Measurements from ENCODE around the gene KCNJ10.

Gene KCNJ10

DNA sequence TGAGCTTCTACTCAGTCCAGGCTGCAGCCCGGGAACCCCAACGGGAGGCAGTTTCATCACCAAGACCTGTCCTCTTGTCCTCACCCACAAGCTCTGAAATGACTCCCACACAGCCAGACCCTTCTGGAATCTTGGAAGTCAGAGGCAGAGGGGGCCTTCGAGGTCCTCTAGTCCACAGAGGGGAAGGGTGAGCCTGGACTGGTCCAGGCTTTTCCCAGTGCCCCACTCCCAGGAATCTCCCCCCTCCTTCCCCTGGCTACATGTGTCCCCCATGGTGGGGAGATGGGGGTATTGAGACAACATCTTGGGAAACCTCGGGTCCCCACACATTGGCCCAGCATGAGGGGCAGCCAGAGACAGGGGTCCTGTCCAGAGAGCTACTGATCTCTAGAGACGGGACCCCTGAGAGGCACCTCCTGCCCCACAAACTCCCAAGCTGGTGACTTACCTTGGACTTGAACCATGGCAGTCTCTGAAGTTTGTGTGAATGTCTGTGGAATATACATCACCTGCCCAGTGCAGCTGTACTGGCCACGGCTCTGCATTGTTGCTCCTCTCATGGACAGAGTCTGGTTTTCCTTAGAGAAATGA is 96.5 kb downstream of the KCNJ10 start:
- H3K4me3 ChIP-seq (ENCODE audit: low read length), result no peak overlapping the region
- no peaks in the 10 kb centered on the region for H3K4me1 ChIP-seq (ENCODE audit: insufficient read depth, low read length)
- H3K27me3 ChIP-seq (ENCODE audit: insufficient read depth, low read length), result 0 out of 2 replicates have a peak, but pooled peaks cover 3% of the 10 kb centered on the region
- H3K27ac ChIP-seq (ENCODE audit: low read depth, low read length), result no peak overlapping the region
- 85% methylated on average over 6 of the region's 6 CpGs for WGBS
- no peaks in the 10 kb centered on the region for H3K9me3 ChIP-seq (ENCODE audit: insufficient read depth, low read depth, low read length)
- no peak overlapping the region for H3K9ac ChIP-seq (ENCODE audit: low read depth, low read length)
- H3K36me3 ChIP-seq (ENCODE audit: insufficient read depth, low read length), result no peaks in the 10 kb centered on the region

DNA sequence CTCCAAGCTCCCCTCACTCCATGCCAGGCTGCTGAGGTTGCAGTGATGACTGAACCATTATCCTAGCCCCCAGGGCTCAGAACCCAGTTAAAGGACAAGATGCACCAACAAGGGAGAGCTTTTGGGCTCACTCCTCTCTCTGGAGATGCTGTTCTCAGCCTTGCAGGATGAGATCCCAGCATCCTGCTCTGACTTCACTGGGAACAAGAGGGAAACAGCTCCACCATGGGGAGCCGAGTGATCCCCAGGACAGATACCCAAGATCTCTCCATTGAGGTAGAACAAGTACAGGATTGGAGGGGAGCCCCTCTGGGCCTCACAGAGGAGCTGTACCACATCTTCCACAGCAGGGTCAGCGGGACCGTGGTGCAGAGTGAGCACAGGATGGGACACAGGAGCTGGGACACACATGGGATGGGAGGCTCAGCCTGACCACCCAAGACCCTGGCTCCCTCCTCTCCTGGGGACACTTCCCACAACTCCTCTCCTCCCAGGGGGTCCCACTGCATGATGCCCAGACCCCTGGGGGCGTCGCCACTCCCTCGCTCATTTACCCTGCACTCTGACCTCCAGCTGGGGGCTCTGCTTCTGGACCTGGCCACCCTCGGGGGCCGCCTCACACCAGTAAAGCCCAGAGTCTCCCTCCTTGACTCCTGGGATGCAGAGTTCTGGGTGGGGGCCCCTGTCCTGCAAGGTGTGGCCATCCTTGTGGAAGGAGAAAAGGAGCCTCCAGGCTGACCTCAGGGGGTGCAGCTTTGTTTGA is 97.3 kb downstream of the KCNJ10 start:
- no peak overlapping the region for H3K4me3 ChIP-seq (ENCODE audit: low read length)
- no peaks in the 10 kb centered on the region for H3K9me3 ChIP-seq (ENCODE audit: insufficient read depth, low read depth, low read length)
- no peak overlapping the region for H3K27ac ChIP-seq (ENCODE audit: low read depth, low read length)
- 89% methylated on average over 8 of the region's 8 CpGs for WGBS
- 0 out of 2 replicates have a peak, but pooled peaks cover 3% of the 10 kb centered on the region for H3K27me3 ChIP-seq (ENCODE audit: insufficient read depth, low read length)
- no peaks in the 10 kb centered on the region for H3K4me1 ChIP-seq (ENCODE audit: insufficient read depth, low read length)
- H3K36me3 ChIP-seq (ENCODE audit: insufficient read depth, low read length), result no peaks in the 10 kb centered on the region
- no peak overlapping the region for H3K9ac ChIP-seq (ENCODE audit: low read depth, low read length)

DNA sequence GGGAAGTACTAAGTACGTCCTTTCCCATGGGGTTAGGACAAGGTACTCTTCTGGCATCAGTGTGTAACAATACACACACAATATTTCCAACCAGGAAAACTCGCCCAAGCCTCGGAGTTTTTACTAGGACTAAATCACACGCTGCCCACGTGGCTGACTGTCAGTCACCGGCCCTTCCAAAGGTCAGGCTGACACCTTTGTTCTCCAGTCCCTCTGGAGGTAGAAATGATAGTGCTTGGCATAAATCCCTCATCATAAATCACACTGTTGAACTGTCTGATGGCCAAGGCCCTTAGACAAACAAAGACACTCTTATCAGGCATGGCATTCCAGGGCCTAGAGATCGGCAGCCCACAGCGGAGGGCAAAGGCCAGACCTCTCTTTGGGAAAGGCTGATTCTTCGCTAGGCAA is 99.0 kb downstream of the KCNJ10 start:
- Histone ChIP-seq H3K27me3 (ENCODE audit: insufficient read depth, low read length) (0 out of 2 replicates have a peak, but pooled peaks cover 3% of the 10 kb centered on the region), H3K27ac (ENCODE audit: low read depth, low read length) (no peak overlapping the region), H3K4me1 (ENCODE audit: insufficient read depth, low read length) (no peaks in the 10 kb centered on the region), H3K9ac (ENCODE audit: low read depth, low read length) (no peak overlapping the region), H3K4me3 (ENCODE audit: low read length) (no peak overlapping the region), H3K36me3 (ENCODE audit: insufficient read depth, low read length) (no peaks in the 10 kb centered on the region), H3K9me3 (ENCODE audit: insufficient read depth, low read depth, low read length) (no peaks in the 10 kb centered on the region)
- 83% methylated on average over 9 of the region's 9 CpGs for WGBS

DNA sequence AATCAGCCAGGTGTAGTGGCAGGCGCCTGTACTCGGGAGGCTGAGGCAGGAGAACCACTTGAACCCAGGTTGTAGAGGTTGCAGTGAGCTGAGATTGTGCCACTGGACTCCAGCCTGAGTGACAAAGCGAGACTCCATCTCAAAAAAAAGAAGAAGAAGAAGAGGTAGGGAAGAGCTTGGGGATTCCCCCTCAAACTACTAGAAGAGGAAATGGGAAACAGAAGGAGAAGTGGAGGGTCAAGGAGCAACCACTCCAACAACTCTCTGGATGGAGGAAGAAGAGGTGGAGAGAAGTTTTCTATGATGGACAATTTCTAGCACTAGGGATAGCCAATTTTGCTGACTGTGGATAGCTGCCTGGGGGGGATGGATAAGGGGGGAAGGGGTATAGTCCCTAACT is 101.1 kb downstream of the KCNJ10 start:
- Histone ChIP-seq H3K9ac (ENCODE audit: low read depth, low read length) (no peak overlapping the region), H3K4me3 (ENCODE audit: low read length) (no peak overlapping the region)
- WGBS, result 95% methylated on average over 3 of the region's 3 CpGs

DNA sequence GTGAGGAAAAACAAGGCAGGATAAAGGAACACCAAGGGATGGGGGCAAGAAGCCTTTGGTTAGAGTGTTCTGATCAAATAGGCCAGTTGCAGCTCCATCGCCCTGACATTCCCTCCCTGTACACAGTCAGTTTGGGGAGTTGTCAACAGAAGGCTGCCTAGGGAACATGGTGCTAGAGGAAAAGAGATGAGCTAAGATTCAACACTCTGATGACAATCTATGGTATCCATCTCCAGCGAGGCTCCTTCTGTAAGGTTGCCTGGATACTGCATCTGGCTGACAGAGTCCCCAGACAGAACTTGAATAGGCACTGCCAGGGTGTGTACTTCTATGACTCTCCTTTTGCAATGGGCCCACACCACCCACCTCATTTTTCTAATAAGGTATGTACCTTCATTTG is 104.7 kb downstream of the KCNJ10 start:
- no peaks in the 10 kb centered on the region for H3K27me3 ChIP-seq (ENCODE audit: insufficient read depth, low read length)
- no peaks in the 10 kb centered on the region for H3K9me3 ChIP-seq (ENCODE audit: insufficient read depth, low read depth, low read length)
- no peak overlapping the region for H3K9ac ChIP-seq (ENCODE audit: low read depth, low read length)
- H3K4me1 ChIP-seq (ENCODE audit: insufficient read depth, low read length), result no peaks in the 10 kb centered on the region
- no peak overlapping the region for H3K4me3 ChIP-seq (ENCODE audit: low read length)
- no peaks in the 10 kb centered on the region for H3K36me3 ChIP-seq (ENCODE audit: insufficient read depth, low read length)
- 95% methylated on average over 2 of the region's 2 CpGs for WGBS
- H3K27ac ChIP-seq (ENCODE audit: low read depth, low read length), result no peak overlapping the region

More for the DNA sequence above, 101.1 kb downstream of the KCNJ10 start:
- Histone ChIP-seq H3K27ac (ENCODE audit: low read depth, low read length) (no peak overlapping the region), H3K4me1 (ENCODE audit: insufficient read depth, low read length) (no peaks in the 10 kb centered on the region), H3K27me3 (ENCODE audit: insufficient read depth, low read length) (no peaks in the 10 kb centered on the region), H3K9me3 (ENCODE audit: insufficient read depth, low read depth, low read length) (no peaks in the 10 kb centered on the region), H3K36me3 (ENCODE audit: insufficient read depth, low read length) (no peaks in the 10 kb centered on the region)

DNA sequence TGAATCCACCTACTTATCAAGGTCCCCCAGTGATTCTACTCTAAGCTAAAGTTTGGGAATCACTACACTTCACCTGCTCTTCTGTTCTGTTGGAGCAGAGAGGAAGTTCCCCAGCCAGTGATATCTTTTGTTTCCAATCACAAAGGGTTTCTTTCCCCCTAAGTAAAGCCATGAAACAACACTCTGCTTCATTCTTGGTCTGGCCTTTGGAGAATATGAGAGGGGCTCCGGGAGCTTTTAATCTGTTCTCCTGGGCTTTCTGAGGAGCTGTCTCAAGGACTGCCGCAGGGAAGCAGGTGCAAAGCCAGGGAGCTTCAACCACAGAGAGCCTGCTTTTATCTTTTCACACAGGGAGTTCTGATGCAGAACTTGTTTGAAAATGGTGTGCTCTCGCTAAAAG is 105.8 kb downstream of the KCNJ10 start:
- WGBS, result 64% methylated on average over 3 of the region's 3 CpGs
- Histone ChIP-seq H3K4me3 (ENCODE audit: low read length) (no peak overlapping the region), H3K9me3 (ENCODE audit: insufficient read depth, low read depth, low read length) (no peaks in the 10 kb centered on the region), H3K9ac (ENCODE audit: low read depth, low read length) (no peak overlapping the region), H3K27ac (ENCODE audit: low read depth, low read length) (no peak overlapping the region), H3K27me3 (ENCODE audit: insufficient read depth, low read length) (no peaks in the 10 kb centered on the region), H3K36me3 (ENCODE audit: insufficient read depth, low read length) (no peaks in the 10 kb centered on the region), H3K4me1 (ENCODE audit: insufficient read depth, low read length) (no peaks in the 10 kb centered on the region)

DNA sequence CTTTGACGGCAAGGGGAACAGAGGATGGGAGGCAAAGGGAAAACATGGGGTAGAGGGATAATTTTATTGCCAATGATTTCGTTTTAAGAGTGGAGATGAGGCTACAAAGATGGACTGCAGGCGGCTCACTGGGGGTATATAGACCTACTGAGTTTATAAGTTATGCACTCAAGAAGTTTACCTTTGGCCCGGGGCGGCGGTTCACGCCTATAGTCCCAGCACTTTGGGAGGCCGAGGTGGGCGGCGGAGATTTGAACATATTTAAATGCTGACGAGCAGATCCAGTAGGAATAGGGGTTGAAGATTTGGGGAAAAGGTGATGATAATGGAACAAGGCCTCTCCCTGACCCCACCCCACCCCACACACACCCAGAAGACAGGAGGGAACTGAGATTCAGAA is 107.8 kb downstream of the KCNJ10 start:
- Histone ChIP-seq H3K27me3 (ENCODE audit: insufficient read depth, low read length) (no peaks in the 10 kb centered on the region), H3K36me3 (ENCODE audit: insufficient read depth, low read length) (no peaks in the 10 kb centered on the region), H3K27ac (ENCODE audit: low read depth, low read length) (no peak overlapping the region), H3K4me3 (ENCODE audit: low read length) (no peak overlapping the region), H3K9me3 (ENCODE audit: insufficient read depth, low read depth, low read length) (no peaks in the 10 kb centered on the region), H3K9ac (ENCODE audit: low read depth, low read length) (no peak overlapping the region), H3K4me1 (ENCODE audit: insufficient read depth, low read length) (no peaks in the 10 kb centered on the region)
- WGBS, result 94% methylated on average over 10 of the region's 11 CpGs

DNA sequence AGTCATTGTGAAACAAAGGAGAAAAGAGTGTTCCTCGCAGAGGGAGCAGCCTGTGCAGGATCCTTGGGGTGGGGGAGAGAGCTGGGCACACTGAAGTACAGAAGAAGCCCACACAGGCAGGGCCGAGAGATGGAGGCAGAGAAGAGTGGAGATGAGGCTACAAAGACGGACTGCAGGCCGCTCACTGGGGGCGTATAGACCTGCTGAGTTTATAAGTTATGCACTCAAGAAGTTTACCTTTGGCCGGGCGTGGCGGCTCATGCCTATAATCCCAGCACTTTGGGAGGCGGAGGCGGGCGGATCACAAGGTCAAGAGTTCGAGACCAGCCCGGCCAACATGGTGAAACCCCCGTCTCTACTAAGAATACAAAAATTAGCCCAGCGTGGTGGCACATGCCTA is 108.3 kb downstream of the KCNJ10 start:
- 92% methylated on average over 15 of the region's 15 CpGs for WGBS
- Histone ChIP-seq H3K36me3 (ENCODE audit: insufficient read depth, low read length) (no peaks in the 10 kb centered on the region), H3K4me1 (ENCODE audit: insufficient read depth, low read length) (no peaks in the 10 kb centered on the region), H3K4me3 (ENCODE audit: low read length) (no peak overlapping the region), H3K27me3 (ENCODE audit: insufficient read depth, low read length) (no peaks in the 10 kb centered on the region), H3K9me3 (ENCODE audit: insufficient read depth, low read depth, low read length) (no peaks in the 10 kb centered on the region), H3K27ac (ENCODE audit: low read depth, low read length) (no peak overlapping the region), H3K9ac (ENCODE audit: low read depth, low read length) (no peak overlapping the region)

DNA sequence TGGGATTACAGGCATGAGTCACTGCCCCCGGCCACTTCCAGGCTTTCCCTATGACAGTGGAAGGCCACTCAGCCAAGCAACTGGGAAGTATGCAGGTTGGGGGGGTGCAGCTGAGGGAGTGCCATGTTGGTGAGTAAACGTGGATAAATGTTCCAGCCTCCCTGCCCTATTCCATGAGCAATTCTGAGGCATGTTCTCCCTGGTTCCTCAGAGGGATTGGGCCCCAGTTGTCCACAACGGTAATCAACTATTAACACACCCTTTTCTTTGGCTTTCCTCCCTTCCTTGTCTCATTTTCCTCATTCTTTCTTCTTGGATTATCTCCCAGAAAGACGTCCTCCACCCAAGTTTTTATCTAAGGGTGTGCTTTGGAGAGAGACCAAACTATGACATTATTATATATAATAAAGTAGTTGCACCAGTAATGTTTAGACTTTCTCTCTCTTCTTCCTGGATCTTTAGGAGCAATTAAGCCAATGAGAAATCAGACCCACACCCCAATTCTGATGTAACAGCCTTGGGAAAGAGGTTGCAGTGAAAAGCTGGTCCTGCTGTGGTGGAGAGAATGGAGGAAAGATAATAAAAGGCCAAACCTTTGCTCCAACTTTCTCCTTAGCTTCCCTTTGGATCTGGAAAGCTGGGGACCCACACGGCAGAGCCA is 109.1 kb downstream of the KCNJ10 start:
- H3K9me3 ChIP-seq (ENCODE audit: insufficient read depth, low read depth, low read length), result no peaks in the 10 kb centered on the region
- no peak overlapping the region for H3K4me3 ChIP-seq (ENCODE audit: low read length)
- no peak overlapping the region for H3K9ac ChIP-seq (ENCODE audit: low read depth, low read length)
- H3K27ac ChIP-seq (ENCODE audit: low read depth, low read length), result no peak overlapping the region
- no peaks in the 10 kb centered on the region for H3K27me3 ChIP-seq (ENCODE audit: insufficient read depth, low read length)
- no peaks in the 10 kb centered on the region for H3K4me1 ChIP-seq (ENCODE audit: insufficient read depth, low read length)
- 89% methylated on average over 4 of the region's 5 CpGs for WGBS
- H3K36me3 ChIP-seq (ENCODE audit: insufficient read depth, low read length), result no peaks in the 10 kb centered on the region

DNA sequence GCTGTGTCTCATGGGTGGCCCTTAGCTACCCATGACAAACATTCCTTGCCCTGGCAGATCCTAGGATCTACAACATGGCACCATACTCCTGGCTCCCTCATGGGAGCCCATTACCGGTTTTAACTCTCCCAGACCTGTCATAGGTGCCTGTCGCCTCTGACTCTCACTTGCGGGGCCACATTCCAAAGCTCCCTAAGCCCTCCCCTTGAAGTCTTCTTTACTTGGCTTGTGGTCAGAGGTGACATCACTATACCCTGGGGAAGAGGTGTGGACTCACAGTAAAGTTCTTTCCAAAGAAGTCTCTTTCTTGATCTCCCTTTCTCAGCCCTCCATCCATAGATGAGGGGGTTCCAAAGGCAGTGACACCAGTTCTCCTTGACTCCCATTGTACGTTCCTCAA is 110.5 kb downstream of the KCNJ10 start:
- H3K4me1 ChIP-seq (ENCODE audit: insufficient read depth, low read length), result no peaks in the 10 kb centered on the region
- H3K36me3 ChIP-seq (ENCODE audit: insufficient read depth, low read length), result no peaks in the 10 kb centered on the region
- H3K4me3 ChIP-seq (ENCODE audit: low read length), result no peak overlapping the region
- no peak overlapping the region for H3K27ac ChIP-seq (ENCODE audit: low read depth, low read length)
- H3K27me3 ChIP-seq (ENCODE audit: insufficient read depth, low read length), result no peaks in the 10 kb centered on the region
- H3K9me3 ChIP-seq (ENCODE audit: insufficient read depth, low read depth, low read length), result no peaks in the 10 kb centered on the region
- H3K9ac ChIP-seq (ENCODE audit: low read depth, low read length), result no peak overlapping the region
- 81% methylated on average over 4 of the region's 4 CpGs for WGBS

DNA sequence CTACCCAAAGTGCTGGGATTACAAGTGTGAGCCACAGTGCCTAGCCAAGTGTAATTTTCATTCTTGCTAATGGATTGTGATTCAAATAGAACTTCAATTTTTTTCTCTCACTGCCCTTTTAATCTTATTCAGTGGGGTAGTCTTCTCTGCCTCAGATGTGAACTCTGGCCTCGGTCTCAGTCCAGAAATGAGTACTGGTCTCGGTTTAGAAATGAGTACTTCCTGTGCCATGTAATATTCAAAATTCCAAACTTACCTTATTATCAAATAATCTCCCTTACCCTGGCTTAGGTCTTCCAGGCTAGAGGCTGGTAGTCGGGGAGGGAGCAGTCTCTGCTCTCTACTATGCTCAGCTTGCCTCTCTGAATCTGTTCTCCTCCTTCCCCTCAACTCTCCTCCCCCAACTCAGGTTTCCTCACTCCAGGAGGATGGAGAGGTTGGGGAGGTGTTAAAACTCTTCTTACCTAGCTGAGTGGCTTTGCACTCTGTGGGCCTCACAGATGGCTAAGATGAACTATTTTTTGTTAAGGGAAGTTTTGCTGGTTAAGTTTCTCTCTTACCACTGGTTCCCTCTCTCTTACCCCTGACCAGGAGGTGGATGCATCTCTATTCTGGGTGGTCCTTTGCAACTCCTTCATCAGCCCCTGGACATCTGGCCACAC is 111.1 kb downstream of the KCNJ10 start:
- H3K36me3 ChIP-seq (ENCODE audit: insufficient read depth, low read length), result no peaks in the 10 kb centered on the region
- no peaks in the 10 kb centered on the region for H3K4me1 ChIP-seq (ENCODE audit: insufficient read depth, low read length)
- 57% methylated on average over 3 of the region's 3 CpGs for WGBS
- no peaks in the 10 kb centered on the region for H3K27me3 ChIP-seq (ENCODE audit: insufficient read depth, low read length)
- no peak overlapping the region for H3K9ac ChIP-seq (ENCODE audit: low read depth, low read length)
- no peaks in the 10 kb centered on the region for H3K9me3 ChIP-seq (ENCODE audit: insufficient read depth, low read depth, low read length)
- H3K4me3 ChIP-seq (ENCODE audit: low read length), result no peak overlapping the region
- H3K27ac ChIP-seq (ENCODE audit: low read depth, low read length), result no peak overlapping the region

Measured in HUES64 (cell line).